Inflammatory macrophage treated with lipopolysaccharide for 4 hours (primary cell): Measurements from ENCODE around the gene VN1R4.
"Not testable (repeated sequence)": the region's sequence is repeated elsewhere in the genome, so short reads cannot be mapped to it uniquely, and the experiment has no call there.

Experiments used
- DNase-seq: peaks from one replicate; pipeline ENCODE4 v3.0.0-alpha.2; 2020

The VN1R4 gene

DNA sequence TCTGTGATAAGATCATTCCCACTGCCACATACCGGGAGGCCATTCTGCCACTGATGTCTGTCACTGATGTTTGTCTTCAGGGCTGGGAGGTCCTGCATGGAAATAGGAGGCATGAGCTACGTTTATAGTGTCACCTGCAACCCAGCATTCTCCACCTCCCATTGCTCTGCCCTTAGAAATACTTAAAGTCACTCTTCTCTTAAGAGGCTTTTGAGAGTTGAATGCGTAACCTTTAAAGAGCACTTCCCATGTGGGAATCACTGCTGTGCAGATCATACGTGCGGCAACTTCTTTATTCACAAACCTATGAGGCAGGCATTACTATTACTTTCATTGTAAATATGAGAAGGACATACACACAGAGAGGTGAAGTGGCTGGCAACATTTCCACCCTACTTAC lies at the start of gene VN1R4:
VN1R4 (minus strand) TSS at position 101 of the 400 bp plus-strand sequence; CDS start at position 43, 58 bp downstream.
- DNase-seq, result not testable (repeated sequence)

GRCh38 chr19:53311897-53312296 lies 44.4 kb upstream of the VN1R4 start:
- no peak for DNase-seq

DNA sequence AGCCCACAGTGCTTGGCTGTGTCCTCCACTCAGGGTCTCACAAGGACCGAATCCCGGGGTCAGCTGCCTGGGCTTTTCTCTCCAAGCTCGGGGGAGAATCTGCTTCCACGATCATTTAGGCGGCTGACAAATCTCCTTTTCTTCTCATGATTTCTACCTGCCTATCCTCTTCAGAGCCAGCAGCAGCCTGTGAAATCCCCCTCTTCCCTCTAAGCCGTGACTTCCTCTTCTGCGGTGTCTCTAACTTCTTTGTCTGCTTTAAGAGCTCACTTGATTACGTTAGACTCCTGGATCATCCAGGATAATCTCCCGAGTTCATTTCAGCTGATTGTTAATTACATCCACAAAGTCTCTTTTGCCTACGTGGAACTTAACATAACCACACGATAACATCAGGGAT lies 43.5 kb upstream of the VN1R4 start:
- DNase-seq, result no peak

GRCh38 chr19:53308339-53308811 lies 40.9 kb upstream of the VN1R4 start:
- peak; percentile 4 for DNase-seq

GRCh38 chr19:53301341-53301740 lies 33.8 kb upstream of the VN1R4 start:
- not testable (repeated sequence) for DNase-seq

DNA sequence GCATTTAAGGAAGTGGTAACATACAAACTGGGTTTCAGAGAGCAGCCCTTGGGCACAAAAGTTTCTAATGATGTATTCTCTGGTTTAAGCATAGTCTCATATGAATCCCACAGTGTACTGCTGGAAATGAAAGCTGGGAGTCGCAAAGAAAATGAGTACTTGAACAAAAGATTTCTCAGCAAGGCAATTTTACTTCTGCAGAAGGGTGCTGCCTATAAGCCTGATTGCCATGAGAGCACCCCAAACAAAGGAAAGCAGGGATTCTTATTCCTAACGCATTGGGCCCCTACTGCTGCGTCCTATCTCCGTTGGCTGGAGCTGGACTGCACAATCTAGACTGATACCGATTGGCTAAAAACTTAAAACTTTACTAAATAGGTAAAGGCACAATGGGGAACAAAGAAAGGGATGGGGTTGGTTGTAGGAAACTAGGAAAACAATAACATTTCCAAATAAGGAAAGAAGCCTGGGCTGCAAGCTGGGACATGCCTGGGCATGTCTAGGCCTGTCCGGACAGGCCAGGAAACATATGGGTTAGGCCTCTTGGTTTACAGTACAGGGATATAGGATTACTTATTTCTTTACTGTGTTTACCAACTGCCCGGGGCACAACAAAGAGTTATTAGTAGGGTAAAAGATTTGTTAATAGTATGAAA lies 27.4 kb upstream of the VN1R4 start:
- no peak for DNase-seq

DNA sequence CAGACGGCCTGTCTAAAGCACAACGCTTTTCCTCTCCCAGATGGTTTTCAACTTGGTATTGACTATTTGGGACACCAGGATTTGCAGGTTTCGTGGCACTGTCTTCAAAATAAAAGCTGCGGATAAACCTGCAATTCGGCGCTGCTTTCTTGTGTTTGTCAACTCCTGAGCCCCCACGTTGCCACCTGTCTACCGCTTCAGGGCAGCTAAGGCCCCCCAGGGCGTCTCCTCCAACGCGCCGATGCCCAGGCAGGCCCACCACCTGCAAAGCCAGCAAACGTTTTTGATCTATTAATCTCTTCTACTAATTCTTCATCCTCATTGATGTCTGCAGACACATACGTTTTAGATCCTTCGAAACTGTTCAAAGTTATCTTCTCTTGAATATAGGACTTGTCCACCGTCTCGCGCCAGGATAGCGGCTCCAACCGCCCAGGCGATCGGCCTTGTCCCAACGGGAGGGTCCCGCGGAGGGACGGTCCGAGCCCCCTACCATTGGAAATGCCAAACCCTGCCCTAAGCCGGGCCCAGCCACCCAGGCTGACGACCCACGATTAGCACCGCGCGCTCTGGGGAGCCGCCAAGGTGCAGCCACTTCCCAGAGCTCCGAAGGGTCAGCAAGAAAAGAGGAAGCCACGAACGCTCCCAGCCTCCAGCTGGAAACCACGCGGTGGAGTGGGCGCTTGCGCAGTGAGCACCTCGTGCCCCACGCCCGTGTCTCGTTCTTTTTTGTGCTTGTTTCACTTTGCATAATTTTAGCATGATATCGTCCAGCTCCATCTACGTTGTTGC lies 23.4 kb upstream of the VN1R4 start:
- DNase-seq, result no peak

DNA sequence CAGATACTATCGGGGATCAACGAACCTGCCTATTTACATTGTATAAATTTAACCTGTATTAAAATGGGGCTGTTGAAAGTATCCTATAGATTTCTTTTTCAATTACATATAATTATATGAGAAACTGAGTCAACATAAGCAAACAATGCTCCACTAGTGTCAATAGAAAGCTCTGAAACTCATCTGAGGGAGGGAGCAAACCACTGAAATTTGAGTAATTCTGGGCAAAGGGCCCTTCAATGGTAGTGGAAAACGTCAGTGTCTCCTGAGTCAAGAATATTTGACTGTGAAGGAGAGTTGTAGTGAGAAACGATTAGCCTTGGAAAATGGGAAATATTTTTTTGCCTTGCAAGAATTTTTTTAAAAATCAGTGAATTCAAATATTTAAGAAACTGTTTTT lies 17.6 kb upstream of the VN1R4 start:
- DNase-seq, result no peak

DNA sequence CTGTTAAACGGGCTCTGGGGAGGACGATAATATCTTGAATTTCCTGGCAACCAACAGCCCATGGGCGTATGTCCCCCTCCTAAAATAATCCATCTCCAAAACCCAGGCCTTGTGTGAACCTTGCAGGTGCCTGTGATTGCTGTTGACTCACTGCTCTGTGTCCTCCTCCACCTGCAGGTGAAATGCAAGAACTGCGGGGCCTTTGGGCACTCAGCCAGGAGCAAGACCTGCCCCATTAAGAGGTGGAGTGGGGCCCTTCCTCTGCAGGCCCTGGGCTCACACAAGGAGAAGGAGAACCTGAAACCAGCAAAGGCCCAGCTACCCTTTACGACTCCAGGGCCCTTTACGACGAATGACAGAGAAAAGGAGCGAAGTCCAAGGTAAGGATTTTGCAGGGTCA lies 14.4 kb upstream of the VN1R4 start:
- not testable (repeated sequence) for DNase-seq

GRCh38 chr19:53275480-53275879 lies 8.0 kb upstream of the VN1R4 start:
- DNase-seq, result no peak

DNA sequence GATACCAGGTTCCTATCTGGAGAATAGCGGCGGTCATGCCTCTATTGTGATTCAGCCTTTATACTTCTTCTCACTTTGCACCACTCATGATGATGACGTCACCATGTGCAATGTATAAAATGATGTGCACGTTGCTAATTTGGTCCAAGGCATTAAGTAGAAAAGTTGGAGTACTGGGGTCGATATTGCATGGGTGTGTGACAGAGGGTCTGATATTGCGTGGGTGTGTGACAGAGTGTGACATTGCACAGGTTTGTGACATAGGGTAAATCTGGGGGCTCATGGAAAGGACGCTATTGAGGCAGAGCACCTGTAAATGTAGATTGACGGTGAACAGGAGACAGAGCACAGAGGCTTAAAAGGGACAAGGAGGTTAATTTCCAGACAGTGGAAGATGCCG lies 4.5 kb upstream of the VN1R4 start:
- DNase-seq, result no peak

DNA sequence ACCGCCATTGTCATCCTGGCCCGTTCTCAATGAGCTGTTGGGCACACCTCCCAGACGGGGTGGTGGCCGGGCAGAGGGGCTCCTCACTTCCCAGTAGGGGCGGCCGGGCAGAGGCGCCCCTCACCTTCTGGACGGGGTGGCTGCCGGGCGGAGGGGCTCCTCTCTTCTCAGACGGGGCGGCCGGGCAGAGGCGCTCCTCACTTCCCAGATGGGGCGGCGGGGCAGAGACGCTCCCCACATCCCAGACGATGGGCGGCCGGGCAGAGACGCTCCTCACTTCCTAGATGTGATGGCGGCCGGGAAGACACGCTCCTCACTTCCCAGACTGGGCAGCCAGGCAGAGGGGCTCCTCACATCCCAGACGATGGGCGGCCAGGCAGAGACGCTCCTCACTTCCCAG lies 2.3 kb upstream of the VN1R4 start:
- not testable (repeated sequence) for DNase-seq

DNA sequence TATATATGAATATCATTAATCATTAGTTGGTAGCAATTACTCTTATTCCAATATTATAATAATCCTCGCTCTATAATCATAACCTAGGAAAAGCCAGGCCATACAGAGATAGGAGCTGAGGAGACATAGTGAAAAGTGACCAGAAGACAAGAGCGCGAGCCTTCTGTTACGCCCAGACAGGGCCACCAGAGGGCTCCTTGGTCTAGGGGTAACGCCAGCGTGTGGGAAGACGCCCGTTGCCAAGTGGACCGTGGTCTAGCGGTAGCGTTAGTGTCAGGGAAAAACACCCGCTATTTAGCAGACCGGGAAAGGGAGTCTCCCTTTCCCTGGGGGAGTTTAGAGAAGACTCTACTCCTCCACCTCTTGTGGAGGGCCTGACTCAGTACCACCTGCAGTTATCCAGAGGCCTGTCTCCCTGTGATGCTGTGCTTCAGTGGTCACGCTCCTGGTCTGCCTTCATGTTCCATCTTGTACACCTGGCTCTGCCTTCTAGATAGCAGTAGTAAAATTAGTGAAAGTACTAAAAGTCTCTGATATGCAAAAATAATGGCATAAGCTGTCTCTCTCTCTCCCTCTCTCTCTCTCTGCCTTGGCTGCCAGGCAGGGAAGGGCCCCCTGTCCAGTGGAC lies 9.7 kb downstream of the VN1R4 start, which contains the start of gene VN1R2:
VN1R2 (plus strand) TSS at position 578 of the 628 bp plus-strand sequence. CDS start 84 bp downstream, outside the sequence.
- DNase-seq, result not testable (repeated sequence)

DNA sequence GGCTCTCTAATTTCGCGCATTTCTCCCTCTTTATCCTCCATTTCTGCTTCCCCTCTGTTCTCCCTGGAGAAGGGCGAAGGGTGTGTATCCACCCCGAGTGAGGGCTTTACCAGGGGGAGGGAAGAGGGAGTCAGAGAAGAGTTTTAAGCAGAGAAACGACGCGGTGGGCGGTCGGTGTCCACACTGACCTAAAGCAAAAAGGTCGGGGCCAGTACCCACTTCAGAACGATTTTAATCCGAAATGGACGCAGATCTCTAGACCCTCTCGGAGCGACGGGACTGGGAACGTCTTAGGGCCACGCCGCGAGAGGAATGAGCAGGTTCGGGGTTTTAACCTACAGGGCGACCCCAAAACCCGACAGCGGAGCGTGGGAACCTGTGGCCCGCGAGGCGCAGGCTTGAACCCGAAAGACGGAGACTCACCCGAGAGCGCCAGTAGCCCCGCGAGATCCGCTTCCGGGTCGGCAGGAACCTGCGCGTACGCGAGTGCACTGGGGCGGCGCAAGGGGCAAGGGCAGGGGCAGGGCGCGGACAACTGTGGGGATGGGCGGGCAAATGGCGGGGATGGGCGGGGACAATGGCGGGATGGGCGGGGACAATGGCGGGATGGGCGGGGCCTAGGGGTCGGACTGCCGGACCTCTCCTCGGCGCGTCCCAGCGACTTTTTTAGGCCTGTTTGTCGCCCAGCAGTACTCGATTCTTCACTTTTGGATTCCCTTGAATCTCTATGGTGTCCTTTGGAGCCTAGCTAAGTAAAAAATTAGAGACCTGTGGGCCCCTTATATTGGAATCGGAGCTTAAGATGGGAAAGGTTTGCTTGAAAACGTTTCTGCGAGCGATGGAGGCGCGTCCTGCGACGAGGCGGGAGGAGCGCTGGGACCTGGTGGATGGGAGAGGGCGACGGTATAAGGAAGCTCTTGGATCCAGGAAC lies 12.8 kb downstream of the VN1R4 start, which contains the start of gene ZNF677:
ZNF677 (minus strand) TSS at position 463 of the 931 bp plus-strand sequence. CDS start 3,323 bp downstream, outside the sequence.
- peak; percentile 91 for DNase-seq

- DNase-seq, result peak; percentile 8
These were observed 21.0 kb downstream of the VN1R4 start for GRCh38 chr19:53246498-53246897.

DNA sequence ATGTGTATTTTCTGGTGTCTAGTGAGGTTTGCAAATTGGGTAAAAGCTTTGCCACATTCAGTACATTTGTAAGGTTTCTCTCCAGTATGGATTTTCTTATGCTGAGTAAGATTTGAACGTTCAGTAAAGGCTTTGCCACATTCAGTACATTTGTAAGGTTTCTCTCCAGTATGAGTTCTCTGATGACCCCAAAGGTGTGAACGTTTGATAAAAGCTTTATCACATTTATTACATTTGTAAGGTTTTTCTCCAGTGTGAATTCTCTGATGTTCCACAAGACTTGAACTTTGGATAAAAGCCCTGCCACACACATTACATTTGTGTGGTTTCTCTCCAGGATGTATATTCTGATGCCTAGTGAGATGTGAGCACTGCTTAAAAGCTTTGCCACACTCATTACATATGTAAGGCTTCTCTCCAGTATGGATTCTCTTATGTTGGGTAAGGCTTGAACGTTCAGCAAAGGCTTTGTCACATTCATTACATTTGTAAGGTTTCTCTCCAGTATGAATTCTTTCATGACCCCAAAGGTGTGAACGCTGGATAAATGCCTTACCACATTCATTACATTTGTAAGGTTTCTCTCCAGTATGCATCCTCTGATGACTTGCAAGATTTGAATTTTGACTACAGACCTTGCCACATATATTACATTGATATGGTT lies 30.3 kb downstream of the VN1R4 start:
- DNase-seq, result no peak

DNA sequence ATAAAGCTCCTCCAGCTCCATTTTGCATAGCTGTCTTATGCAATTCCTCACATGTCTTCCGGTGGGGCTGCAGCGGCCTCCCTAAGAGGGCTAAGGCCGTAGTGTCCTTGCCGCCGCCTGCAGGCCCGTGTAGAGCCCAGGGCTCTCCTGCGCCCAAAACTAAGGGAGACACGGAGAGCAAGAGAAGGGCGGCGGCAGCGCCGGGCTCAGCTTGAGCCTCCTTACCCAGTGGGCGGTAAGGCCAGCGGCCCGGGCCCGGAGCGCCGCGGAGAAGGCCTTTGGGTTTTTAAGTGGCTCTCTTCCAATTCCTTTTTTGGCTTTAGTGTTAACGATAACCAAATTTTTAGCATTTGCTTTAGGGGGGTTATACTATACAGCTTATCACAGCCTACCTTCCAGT lies 42.9 kb downstream of the VN1R4 start:
- DNase-seq, result no peak

DNA sequence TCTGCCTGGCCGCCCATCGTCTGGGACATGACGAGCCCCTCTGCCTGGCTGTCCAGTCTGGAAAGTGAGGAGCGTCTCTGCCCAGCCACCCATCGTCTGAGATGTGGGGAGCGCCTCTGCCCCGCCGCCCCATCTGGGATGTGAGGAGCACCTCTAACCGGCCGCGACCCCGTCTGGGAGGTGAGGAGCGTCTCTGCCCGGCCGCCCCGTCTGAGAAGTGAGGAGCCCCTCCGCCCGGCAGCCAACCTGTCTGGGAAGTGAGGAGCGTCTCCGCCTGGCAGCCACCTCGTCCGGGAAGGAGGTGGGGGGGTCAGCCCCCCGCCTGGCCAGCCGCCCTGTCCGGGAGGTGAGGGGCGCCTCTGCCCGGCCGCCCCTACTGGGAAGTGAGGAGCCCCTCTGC lies 44.8 kb downstream of the VN1R4 start:
- not testable (repeated sequence) for DNase-seq
